NCI-H2029 treated with DMSO at 0.1 percent for 48 hours (cell line): ENCODE results near the gene NPC1L1.

Experiments used
- DNase-seq: peaks from one replicate; lab custom pipeline; 2025; lab: John Stamatoyannopoulos, UW

The NPC1L1 gene

DNA sequence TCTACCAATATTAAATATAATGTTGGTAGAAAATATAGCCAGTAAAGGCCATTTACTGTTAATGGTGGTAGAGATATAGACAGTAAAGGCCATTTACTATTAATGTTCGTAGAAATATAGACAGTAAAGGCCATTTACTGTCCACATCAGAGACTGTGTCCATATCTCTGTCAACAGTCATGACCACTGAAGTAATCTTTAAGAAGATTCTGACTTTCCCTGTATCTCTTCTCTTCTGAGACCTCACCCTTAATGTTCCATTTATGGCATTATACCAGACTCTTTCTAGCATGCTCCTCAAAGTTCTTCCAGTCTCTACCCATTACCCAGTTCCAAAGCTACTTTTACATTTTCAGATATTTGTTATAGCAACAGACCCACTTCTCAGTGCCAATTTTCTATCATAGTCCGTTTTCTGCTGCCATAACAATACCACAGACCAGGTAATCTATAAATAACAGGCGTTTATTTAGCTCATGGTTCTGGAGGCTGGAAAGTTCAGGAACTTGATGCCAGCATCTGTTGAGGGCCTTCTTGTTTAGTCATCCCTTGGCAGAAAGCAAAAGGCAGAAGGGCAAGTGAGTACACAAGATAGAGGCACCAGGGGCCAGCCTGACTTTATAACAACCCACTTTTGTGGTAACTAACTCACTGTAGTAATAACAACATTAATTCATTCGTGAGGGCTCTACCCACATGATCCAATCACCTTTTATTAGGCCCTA is 42.7 kb downstream of the NPC1L1 start:
- no peak for DNase-seq

GRCh38 chr7:44497155-44498027 is 43.7 kb downstream of the NPC1L1 start:
- DNase-seq, result no peak

DNA sequence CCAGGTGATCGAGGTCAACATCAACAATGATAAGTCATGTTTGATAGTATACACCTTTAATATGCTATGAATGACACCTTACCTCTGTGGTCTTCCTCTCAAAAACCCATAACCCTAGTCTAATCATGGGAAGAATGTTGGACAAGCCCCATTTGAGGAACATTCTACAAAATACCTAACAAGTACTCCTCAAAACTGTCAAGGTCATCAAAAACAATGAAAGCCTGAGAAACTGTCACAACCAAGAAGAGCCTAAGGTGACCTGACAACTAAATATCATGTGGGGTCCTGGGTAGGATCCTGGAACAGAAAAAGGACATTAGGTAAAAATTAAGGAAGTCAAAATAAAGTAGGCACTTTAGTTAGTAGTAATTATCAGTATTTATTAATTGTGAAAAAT is 44.7 kb downstream of the NPC1L1 start:
- DNase-seq, result no peak

GRCh38 chr7:44494960-44495359 is 46.2 kb downstream of the NPC1L1 start:
- no peak for DNase-seq

DNA sequence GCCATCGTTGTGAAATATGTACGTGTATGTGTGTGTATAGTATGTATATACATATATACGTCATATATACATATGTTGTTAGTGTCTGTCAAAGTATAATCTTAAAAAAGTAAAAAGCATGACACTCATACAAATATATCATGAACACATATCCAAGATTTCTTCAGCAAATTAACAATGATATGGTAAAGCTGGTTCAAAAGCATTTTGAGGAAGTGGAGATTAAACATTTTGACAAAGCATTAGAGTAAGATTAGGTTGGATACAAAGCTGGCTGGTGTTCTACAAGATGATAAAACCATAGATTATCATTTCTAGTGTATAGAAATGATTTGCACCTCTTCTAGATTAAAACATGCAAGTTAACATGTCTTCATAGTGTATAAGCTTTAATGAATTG is 49.9 kb downstream of the NPC1L1 start:
- DNase-seq, result no peak

GRCh38 chr7:44490351-44491200 is 50.6 kb downstream of the NPC1L1 start, which contains the start of gene NUDCD3:
TSS of gene NUDCD3 (minus strand) at chr7:44490658. CDS start at chr7:44490600, 58 bp downstream.
- peak; percentile 54 for DNase-seq

- peak; percentile 11 for DNase-seq
Measured at GRCh38 chr7:44489955-44490350, 51.2 kb downstream of the NPC1L1 start.

- no peak for DNase-seq
Measured at GRCh38 chr7:44488955-44489354, 52.2 kb downstream of the NPC1L1 start.

DNA sequence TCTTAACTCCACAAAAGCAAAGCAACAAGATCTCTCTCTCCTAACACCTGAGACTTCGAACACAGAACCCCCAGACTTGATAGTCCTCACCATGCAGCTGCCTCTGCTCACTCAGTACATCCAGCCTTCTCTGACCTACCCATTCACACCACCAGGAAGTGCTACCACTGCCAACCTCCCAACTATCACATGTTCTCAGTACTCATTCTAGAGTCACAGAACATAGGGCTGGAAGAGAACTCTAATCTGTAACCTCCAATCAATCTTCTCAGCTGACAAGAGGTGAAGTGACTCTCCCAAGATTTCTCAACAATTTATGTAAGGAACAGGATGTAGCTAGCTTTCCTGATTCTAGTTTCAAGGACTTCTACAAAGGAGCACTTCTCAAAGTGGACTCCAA is 54.4 kb downstream of the NPC1L1 start:
- no peak for DNase-seq

- DNase-seq, result no peak
Measured at GRCh38 chr7:44486001-44486400, 55.1 kb downstream of the NPC1L1 start.

- no peak for DNase-seq
Measured at GRCh38 chr7:44484482-44485313, 56.4 kb downstream of the NPC1L1 start.

DNA sequence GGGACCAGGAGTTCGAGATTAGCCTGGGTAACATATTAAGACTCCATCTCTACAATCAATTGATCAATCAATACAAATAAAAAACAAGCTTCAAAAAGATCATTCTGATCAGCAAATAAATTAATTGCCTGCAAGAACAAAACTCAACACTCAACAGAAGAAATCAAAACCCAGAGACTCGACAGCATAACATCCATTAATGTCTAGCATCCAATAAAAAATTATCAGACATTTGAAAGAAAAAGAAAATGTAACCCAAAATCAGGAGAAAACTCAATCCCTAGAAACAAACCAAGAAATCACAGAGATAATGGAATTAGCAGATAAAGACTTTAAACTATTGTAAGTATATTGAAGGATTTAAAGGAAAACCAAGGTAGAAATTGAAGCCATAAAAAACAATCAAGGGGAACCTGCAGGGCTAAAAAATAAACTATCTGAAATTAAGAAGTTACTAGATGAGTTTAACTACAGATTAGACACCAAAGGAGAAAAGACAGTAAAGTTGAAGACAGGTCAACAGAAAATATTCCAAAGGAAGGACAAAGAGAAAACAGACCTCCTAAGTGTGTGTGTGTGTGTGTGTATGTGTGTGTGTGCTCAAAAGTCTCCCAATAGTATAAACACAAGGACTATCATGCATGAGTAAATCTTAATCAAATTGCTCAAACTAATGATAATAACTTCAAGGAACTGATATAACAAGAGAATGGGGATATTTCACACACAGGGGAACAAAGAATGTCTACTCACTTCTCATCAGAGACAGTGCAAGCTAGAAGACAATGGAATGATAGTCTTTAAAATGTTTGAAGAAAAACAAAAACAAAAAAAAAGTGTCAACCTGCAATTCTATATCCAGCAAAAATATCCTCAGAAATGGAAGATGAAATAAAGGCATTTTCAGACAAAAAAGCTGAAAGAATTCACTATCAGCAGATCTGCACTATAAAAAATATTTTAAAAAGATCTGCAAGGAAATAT is 58.3 kb downstream of the NPC1L1 start:
- no peak for DNase-seq

- DNase-seq, result no peak
Measured at GRCh38 chr7:44477938-44478337, 63.2 kb downstream of the NPC1L1 start.

DNA sequence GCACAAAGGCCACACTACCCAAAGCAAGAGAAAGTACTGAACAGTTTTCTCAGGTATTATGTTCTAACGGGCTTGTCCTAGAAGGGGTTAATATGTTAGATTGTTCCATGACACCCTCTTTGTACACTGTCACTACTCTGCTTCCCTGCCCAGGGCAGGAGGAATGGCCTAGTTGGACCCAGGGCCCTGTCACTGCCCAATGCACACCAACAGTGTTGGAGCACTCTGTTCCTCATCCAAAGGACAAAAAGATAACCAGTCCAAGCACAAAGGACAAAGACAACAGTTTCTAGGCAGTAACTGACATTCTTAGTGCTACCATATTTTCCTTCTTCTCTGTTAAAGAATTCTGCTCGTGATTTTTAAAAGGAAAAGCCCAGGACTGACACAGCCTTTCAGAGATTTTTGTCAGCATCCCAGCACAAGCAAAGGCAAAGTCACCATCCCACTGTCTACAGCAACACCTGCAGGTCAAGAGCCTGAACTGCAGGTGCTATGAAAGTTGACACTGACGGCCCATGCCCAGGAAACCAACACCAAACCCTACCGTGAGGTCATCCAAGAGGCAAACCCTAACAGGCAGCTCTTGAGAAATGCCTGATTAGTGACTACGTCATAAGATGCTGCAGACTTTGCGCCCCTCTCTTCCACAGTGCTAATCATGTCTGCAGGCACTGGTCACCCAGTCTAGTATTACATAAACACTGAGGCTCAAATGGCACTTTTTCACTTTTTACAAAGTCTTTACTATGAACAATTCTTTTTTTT is 63.9 kb downstream of the NPC1L1 start:
- DNase-seq, result peak; percentile 86

GRCh38 chr7:44476313-44476712 is 64.8 kb downstream of the NPC1L1 start:
- DNase-seq, result no peak

GRCh38 chr7:44473295-44473694 is 67.8 kb downstream of the NPC1L1 start:
- peak; percentile 40 for DNase-seq

- DNase-seq, result no peak
Measured at GRCh38 chr7:44472843-44473242, 68.3 kb downstream of the NPC1L1 start.

GRCh38 chr7:44471850-44472249 is 69.3 kb downstream of the NPC1L1 start:
- DNase-seq, result peak; percentile 82

DNA sequence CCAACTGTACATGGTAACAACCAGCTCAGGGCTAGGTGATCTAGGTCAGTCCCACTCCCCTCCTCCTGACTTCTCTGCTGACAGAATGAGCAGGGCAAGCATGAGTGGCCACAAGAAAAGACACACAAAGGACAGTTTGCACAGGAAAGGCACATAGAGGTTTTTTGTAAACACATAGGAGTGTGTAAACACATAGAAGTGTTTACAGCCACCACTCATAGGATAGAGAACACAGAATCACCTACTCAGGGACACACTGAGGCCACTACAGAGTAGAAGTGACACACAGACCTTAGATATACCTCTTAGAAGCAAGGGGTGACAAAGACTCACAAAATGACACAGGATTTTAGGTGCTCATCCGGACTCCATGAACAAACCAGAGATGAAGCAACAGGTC is 69.7 kb downstream of the NPC1L1 start:
- peak; percentile 91 for DNase-seq
